OCI-LY7 (cell line): ENCODE data around the gene CPSF7.

Experiments
- EZH2phosphoT487 ChIP-seq: fragments of 200-600 bp; sonication (generic); IDR thresholded peaks from 2 replicates; pipeline ENCODE4 v1.6.1; 2018; ENCODE audit warnings: low read depth, borderline replicate concordance, mild to moderate bottlenecking, mixed run types, antibody characterized with exemption, low read length, moderate library complexity, mixed read lengths
- TF ChIP-seq, protein P1 (sequence below): fragments of 200-600 bp; sonication (generic); conservative IDR thresholded peaks from 2 replicates; pipeline ENCODE4 v1.5.1; 2014; ENCODE audit warnings: mild to moderate bottlenecking, antibody characterized with exemption, low read length, moderate library complexity, mixed read lengths

DNA sequence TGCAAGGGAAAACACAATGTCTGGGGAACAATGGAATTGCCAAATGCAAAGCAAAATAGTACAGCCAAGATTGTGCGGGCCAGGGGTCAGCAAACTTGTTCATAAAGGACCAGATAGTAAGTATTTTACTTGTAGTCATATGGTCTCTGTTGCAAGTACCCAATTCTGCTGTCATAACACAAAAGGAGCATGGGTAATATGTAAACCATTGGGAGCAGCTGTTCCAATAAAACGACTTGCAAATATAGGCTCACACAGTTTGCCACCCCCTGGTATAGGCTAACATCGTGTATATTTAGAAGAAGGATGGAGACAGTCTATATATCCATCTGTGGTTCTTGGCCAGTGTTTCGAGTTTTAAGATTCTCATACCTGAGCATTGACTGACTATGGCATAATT lies 15.7 kb upstream of the CPSF7 start:
- TF ChIP-seq, protein P1, sequence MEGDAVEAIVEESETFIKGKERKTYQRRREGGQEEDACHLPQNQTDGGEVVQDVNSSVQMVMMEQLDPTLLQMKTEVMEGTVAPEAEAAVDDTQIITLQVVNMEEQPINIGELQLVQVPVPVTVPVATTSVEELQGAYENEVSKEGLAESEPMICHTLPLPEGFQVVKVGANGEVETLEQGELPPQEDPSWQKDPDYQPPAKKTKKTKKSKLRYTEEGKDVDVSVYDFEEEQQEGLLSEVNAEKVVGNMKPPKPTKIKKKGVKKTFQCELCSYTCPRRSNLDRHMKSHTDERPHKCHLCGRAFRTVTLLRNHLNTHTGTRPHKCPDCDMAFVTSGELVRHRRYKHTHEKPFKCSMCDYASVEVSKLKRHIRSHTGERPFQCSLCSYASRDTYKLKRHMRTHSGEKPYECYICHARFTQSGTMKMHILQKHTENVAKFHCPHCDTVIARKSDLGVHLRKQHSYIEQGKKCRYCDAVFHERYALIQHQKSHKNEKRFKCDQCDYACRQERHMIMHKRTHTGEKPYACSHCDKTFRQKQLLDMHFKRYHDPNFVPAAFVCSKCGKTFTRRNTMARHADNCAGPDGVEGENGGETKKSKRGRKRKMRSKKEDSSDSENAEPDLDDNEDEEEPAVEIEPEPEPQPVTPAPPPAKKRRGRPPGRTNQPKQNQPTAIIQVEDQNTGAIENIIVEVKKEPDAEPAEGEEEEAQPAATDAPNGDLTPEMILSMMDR, result no peak
- no peak for TF ChIP-seq EZH2phosphoT487
